DND-41 (cell line): ENCODE measurements around the gene PBRM1.

Experiments
- EZH2 ChIP-seq: IDR thresholded peaks from 3 replicates; pipeline ENCODE4 v1.6.1; 2012; ENCODE audit warnings: borderline replicate concordance, low read depth, mild to moderate bottlenecking, moderate library complexity, low read length, inconsistent platforms; ENCODE audit not compliant: severe bottlenecking
- TF ChIP-seq, protein P1 (sequence below): IDR thresholded peaks from 2 replicates; pipeline ENCODE4 v1.5.1; 2012; ENCODE audit warnings: borderline replicate concordance, low read length, moderate library complexity, mild to moderate bottlenecking; ENCODE audit not compliant: poor library complexity, severe bottlenecking; ENCODE audit errors: extremely low read depth

DNA sequence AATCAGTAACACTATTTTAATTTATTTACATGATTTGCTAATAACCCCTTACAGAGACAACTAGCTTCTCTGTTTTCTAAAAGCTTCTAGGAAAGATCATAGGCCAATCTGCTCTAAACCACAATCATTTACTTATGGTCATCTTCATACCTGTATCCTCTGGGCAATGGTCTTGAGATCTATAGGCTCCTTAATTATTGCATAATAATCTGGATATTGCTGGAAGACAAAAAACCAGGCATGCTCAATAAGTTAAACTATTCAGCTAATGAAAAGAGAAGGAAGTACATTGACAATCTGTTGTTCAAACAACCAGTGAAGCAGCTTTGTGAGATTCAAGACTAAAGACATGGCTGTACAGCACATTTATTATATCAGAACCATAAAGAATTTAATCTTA is 34.1 kb downstream of the PBRM1 start:
- TF ChIP-seq, protein P1, sequence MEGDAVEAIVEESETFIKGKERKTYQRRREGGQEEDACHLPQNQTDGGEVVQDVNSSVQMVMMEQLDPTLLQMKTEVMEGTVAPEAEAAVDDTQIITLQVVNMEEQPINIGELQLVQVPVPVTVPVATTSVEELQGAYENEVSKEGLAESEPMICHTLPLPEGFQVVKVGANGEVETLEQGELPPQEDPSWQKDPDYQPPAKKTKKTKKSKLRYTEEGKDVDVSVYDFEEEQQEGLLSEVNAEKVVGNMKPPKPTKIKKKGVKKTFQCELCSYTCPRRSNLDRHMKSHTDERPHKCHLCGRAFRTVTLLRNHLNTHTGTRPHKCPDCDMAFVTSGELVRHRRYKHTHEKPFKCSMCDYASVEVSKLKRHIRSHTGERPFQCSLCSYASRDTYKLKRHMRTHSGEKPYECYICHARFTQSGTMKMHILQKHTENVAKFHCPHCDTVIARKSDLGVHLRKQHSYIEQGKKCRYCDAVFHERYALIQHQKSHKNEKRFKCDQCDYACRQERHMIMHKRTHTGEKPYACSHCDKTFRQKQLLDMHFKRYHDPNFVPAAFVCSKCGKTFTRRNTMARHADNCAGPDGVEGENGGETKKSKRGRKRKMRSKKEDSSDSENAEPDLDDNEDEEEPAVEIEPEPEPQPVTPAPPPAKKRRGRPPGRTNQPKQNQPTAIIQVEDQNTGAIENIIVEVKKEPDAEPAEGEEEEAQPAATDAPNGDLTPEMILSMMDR: no peak
- no peak for TF ChIP-seq EZH2
